GM12878 (cell line): ENCODE results near the gene TMEM184C. TPM values are rescaled to one million over a fixed set of nuclear protein-coding genes. Genes with fewer than 3 reads are reported as not detected.

Experiments
- ATF7 ChIP-seq: fragments of 450-650 bp; IDR thresholded peaks from 2 replicates; pipeline ENCODE4 v1.6.1; 2016; ENCODE audit warnings: low read depth, mild to moderate bottlenecking
- BCL3 ChIP-seq: IDR thresholded peaks from 2 replicates; pipeline ENCODE4 v1.6.1; 2011; ENCODE audit warnings: borderline replicate concordance, low read depth, mild to moderate bottlenecking, moderate library complexity, low read length; ENCODE audit not compliant: insufficient read depth, poor library complexity, severe bottlenecking
- BHLHE40 ChIP-seq, 2 experiments: fragments of 450-650 bp in 1 of 2; IDR thresholded peaks; 2 replicates each; pipeline ENCODE4 v1.6.1; 2011 to 2017; ENCODE audit warnings: low read depth in 2 of 2, borderline replicate concordance in 1 of 2, improper control_type of control experiment in 1 of 2, low read length in 1 of 2, mild to moderate bottlenecking in 1 of 2
- CEBPZ ChIP-seq: fragments of 150-350 bp; IDR thresholded peaks from 2 replicates; pipeline ENCODE4 v1.6.1; 2016; ENCODE audit warnings: low read depth, low read length
- CTCF ChIP-seq, 3 experiments: IDR thresholded peaks in 2 of 3; conservative IDR thresholded peaks in 1 of 3; 2 replicates each; pipeline ENCODE4 v1.5.1; 2011; ENCODE audit warnings: low read depth in 3 of 3, low read length in 3 of 3, mild to moderate bottlenecking in 3 of 3, control low read depth in 2 of 3, moderate library complexity in 2 of 3, inconsistent platforms in 1 of 3, mixed read lengths in 1 of 3; ENCODE audit not compliant: control insufficient read depth in 2 of 3, insufficient read depth in 1 of 3; ENCODE audit errors: extremely low read depth in 1 of 3
- DPF2 ChIP-seq: fragments of 450-650 bp; IDR thresholded peaks from 2 replicates; pipeline ENCODE4 v1.6.1; 2017; ENCODE audit warnings: mild to moderate bottlenecking
- HDAC2 ChIP-seq: fragments of 200-600 bp; sonication (generic); IDR thresholded peaks from 2 replicates; pipeline ENCODE4 v1.6.1; 2017
- HDAC6 ChIP-seq: fragments of 200-600 bp; sonication (generic); IDR thresholded peaks from one replicate; pipeline ENCODE4 v1.8.0; 2017; ENCODE audit warnings: antibody characterized with exemption; ENCODE audit not compliant: unreplicated experiment
- LARP7 ChIP-seq: fragments of 450-650 bp; IDR thresholded peaks from 2 replicates; pipeline ENCODE4 v1.6.1; 2017; ENCODE audit warnings: mild to moderate bottlenecking
- MYB ChIP-seq: fragments of 150-350 bp; IDR thresholded peaks from 2 replicates; pipeline ENCODE4 v1.6.1; 2014; ENCODE audit warnings: mild to moderate bottlenecking, low read depth, low read length, borderline replicate concordance
- POLR2A ChIP-seq: IDR thresholded peaks from 2 replicates; pipeline ENCODE4 v1.6.1; 2011; ENCODE audit warnings: low read depth, mild to moderate bottlenecking, low read length
- POLR2AphosphoS5 ChIP-seq: IDR thresholded peaks from 2 replicates; pipeline ENCODE4 v1.6.1; 2011; ENCODE audit warnings: mild to moderate bottlenecking, low read length, inconsistent platforms
- RELA ChIP-seq: fragments of 450-650 bp; IDR thresholded peaks from 2 replicates; pipeline ENCODE4 v1.8.0; 2014; ENCODE audit warnings: borderline replicate concordance; ENCODE audit not compliant: partially characterized antibody
- REST ChIP-seq: IDR thresholded peaks from 2 replicates; pipeline ENCODE4 v1.6.1; 2012; ENCODE audit warnings: mild to moderate bottlenecking, low read depth, low read length
- SIX5 ChIP-seq: IDR thresholded peaks from 2 replicates; pipeline ENCODE4 v1.6.1; 2011; ENCODE audit warnings: mild to moderate bottlenecking, low read depth, low read length, moderate library complexity; ENCODE audit not compliant: severe bottlenecking
- SP1 ChIP-seq: IDR thresholded peaks from one replicate; pipeline ENCODE4 v1.6.1; 2011; ENCODE audit warnings: low read depth, low read length
- TCF7 ChIP-seq: IDR thresholded peaks from 2 replicates; pipeline ENCODE4 v1.6.1; 2014; ENCODE audit warnings: antibody characterized with exemption, borderline replicate concordance
- YY1 ChIP-seq: IDR thresholded peaks from 2 replicates; pipeline ENCODE4 v1.6.1; 2011; ENCODE audit warnings: low read depth, mild to moderate bottlenecking, low read length
- ZNF207 ChIP-seq: fragments of 450-650 bp; IDR thresholded peaks from 2 replicates; pipeline ENCODE4 v1.6.1; 2014; ENCODE audit warnings: antibody characterized with exemption, mild to moderate bottlenecking, borderline replicate concordance
- polyA plus RNA-seq, 11 experiments: library from polyadenylated mRNA; depleted of rRNA in 4 of 11; unstranded in 6 of 11; stranded (reverse) in 5 of 11; fragments of >200 nt; fragmentation: Nextera tagmentation in 4 of 11; fragmentation: Illumina TruSeq in 1 of 11; extraction: Ambion mirVana in 4 of 11; extraction: Trizol in 1 of 11; gene quantifications; 1 replicate in 1 of 11; 2 replicates in 10 of 11; pipeline versions ENCODE4 v1.2.1 to v1.2.3, GENCODE V29; 2011 to 2016; ENCODE audit warnings: inconsistent platforms in 2 of 11, missing spikeins in 2 of 11, low read depth in 1 of 11
- total RNA-seq, 4 experiments: library from RNA; depleted of rRNA in 3 of 4; stranded (reverse); fragments of >200 nt in 3 of 4; fragmentation: Illumina TruSeq in 1 of 4; extraction: Trizol in 1 of 4; gene quantifications; 2 replicates each; pipeline versions ENCODE4 v1.2.1 to v1.2.3, GENCODE V29; 2013 to 2021

TMEM184C gene
- total and polyA plus RNA-seq, 10 of the 15 experiments (the other 5 are each of a cell fraction or from before 2014, with no cell fraction given) = 3.4 to 22.6 (median 18.2) TPM

GRCh38 chr4:147717878-147718277, 100.7 kb downstream of the TMEM184C start (continued):
- TF ChIP-seq REST (no peak), BCL3 (no peak), TCF7 (peak; percentile 48; the same call in 1 of the 2 replicates), HDAC2 (no peak), ATF7 (peak; percentile 98), CEBPZ (no peak), SP1 (no peak), DPF2 (0 out of 2 replicates have a peak, but pooled peaks have one; percentile 61), CTCF (IDR thresholded peaks at IDR 0.05 in 2 of 3, conservative IDR thresholded peaks at IDR 0.05 in 1 of 3; ENCODE audit: control insufficient read depth in 2 of 3, extremely low read depth in 1 of 3, insufficient read depth in 1 of 3, low read depth in 3 of 3, low read length in 3 of 3) (no peak), SIX5 (no peak), ZNF207 (no peak), BHLHE40 (IDR thresholded peaks at IDR 0.05; ENCODE audit: borderline replicate concordance in 1 of 2, low read depth in 2 of 2, low read length in 1 of 2) (0 out of 4 replicates have a peak, but pooled peaks of 1 of the 2 experiments have one; percentile 5), MYB (no peak), LARP7 (no peak), POLR2AphosphoS5 (no peak), RELA (peak; percentile 13), HDAC6 (no peak), POLR2A (no peak), YY1 (no peak)
